HuH-7.5 (cell line): ENCODE measurements around the gene GADD45B.
A peak's percentile ranks its signal among the peaks of the same experiment; 100 is the strongest.
"Not testable (repeated sequence)": the region's sequence is repeated elsewhere in the genome, so short reads cannot be mapped to it uniquely, and the experiment has no call there.

Source experiments
- DNase-seq: peaks from one replicate; pipeline ENCODE4 v3.0.0; 2011; ENCODE audit warnings: low spot score

GADD45B gene

DNA sequence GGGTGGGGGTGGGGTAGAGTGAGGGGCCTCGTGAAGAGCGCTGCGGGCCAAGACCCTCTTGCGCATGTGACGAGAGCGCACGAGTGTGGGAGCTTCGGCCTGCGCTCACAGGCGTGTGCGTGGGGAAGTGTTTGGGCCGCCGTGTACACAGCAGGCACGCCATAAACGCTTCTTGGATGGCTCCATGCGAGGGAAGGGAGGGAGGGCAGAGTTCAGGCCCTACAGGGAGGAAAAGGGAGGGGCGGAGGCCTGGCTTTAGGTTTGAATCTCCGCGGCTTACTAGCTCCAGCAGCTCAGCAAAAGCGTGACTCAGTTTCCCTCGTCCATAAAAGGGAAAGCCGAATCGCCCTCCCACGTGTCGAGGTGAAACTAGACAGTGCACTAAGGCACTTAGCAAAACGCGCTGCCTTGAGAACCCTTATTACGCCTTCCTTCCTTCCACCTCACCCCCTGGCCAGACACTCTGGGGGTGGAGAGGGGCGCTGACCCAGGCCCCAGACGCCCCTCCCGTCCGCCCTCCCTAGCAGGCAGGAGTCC is 12.5 kb downstream of the GADD45B start:
- no peak for DNase-seq

DNA sequence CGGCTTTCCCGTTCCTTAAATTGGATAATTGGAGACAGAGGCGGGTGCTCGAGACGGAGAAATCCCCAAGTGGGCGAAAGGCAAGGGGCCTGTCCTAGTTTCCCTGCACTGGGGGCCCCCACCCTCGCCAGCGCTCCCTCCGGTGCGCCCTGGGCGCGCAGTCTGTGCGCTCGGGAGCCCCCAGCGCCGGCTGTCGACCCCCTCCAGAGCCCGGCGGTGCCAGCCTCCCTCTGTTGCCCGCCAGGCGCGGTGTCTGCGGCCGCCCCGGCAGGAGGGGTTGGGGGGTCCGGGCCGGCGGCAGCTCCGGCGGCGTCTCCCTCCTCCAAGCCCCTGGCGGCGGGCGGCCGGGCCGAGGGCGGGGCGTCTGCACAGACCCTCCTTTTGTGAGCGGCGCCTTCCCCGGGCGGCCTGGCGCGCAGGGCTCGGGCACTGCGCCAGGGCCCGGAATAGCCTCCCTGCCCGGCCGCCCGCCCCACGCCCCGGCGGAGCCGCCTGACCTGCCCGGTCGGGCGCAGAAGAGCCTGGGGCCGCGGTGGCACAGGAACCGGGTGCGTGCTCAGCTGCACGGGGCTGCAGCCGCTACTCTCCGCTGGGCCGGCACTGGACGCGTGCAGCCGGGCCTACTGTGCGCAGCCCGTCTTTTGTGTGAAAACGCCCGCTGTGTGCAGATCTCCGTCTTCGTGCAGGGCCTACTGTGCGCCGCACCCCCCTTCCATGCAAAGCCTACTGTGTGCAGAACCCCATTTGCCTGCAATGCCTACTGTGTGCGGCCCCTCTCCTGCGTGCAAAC is 13.2 kb downstream of the GADD45B start:
- DNase-seq: peak; percentile 79

DNA sequence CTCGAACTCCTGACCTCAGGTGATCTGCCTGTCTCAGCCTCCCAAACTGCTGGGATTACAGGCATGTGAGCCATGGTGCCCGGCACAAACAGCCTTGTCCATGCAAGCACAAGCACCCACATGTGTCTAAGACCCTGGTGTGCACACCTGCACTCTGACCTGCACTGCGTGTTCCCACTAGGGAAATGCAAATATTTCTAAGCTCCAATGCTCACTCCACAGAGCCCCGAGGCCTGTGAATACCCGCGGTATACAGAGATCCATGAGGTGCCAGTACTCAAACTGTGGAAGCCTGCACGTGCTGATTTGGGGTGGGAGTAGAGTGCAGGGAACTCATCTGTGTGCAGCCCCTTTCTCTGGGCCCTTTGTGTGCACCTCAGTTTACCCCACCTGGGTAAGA is 14.7 kb downstream of the GADD45B start:
- no peak for DNase-seq

DNA sequence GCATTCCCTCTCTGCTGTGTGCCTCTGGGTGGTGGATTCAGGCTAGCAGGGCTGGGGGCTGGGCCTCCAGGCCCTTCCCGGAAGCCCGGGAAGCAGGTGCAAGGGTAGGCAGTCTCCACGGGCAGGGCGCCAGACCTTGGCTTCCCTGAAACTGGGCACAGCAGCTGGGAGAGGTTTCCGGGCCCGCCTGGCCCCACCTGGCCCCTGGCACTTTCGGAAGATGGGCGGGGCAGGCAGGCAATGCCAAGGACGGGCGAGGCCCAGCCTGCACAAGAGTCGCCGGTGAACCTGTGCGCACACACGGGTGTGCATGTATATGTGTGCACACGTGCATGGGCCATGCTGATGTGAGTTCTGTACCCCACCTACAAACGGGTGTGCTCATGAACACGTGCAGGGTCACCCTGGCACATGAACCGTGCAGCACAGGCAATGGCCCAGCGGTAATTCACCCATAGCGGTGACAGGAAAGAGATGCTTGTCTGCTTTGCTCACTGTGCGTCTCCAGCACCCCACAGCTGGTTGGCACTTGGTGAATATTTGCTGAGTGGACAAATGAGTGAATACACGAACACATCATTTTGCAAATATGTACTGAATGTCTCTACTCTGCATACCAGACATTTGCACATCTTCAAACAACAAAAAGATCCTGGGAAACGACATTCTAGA is 15.3 kb downstream of the GADD45B start:
- DNase-seq: no peak

DNA sequence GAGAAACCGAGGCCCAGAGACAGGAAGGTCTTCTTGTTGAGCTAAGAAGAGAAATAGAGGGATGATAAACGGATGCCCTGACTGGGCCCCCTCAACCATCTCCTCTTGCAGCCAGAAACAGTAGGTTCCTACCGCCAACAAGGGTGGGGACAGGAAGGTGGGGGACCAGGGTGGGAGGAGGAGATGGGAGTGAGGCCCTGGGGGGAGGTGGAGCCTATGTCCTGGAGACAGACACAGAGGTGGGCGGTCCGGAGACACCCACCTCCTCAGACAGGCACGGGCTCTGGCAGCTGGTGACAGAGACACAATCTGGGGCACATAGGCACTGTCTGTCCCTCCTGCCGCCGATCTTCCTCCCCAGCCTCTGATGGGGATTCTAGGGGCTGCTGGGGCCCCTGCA is 16.9 kb downstream of the GADD45B start:
- DNase-seq: no peak

DNA sequence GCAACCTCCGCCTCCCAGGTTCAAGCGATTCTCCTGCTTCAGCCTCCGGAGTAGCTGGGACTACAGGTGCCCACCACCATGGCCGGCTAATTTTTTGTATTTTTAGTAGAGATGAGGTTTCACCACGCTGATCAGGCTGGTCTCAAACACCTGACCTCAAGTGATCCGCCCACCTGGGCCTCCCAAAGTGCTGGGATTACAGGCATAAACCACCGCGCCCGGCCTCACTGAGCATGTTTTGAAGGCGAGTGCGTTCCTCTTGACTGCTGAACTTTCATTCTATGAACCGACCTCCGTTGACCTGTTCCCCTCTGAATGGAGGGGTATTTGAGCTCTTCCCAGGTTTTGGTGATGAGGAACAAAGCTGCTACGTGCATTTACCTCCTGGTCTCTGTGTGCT is 17.5 kb downstream of the GADD45B start:
- not testable (repeated sequence) for DNase-seq

DNA sequence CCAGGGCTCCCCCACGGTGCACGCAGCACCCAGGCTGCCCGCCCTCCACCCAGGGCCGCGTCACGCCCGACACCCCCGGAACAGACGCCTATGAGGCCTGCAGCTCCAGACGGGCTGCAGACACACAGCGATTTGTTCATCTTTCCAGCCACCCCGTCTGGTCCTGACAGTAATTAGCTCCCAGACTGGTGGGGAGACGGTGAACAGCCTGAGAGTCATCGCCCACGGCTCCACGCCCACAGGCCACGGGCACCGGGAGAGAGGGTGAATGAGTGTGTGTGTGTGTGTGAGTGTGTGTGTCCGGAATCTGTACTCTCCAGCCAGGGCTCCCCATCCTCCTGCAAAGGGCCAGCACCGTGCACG is 18.1 kb downstream of the GADD45B start:
- no peak for DNase-seq

DNA sequence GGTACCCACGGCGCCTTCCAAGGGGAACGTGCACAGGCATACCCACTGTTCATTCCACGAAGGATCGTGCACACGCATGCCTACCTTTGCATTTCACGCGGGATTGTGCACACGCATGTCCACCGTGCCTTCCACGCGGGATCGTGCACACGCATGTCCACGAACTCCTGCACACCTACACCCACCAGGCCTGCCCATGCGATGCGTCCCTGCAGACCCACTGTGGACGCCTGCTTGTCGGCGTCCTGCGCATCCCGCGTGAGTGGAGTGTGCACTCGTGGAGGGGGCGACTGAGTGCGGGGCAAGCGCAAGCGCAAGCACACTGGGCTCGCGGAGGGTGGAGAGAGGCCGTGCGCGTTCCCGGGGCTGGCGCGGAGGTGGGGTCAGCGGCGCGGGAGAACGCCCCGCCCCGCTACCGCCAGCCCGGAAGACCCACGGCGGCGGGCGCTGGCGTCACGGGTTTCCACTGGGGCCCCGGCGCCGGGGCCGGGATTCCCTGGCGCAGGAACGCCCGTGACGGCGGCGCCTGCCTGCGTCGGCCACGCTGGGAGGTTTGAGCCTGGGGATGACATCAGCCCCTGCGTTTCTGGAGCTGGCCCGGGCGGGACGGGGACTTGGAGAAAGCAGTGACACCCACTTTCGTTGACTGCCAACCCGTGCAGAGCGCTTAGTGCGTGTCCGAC is 18.7 kb downstream of the GADD45B start:
- peak; percentile 84 for DNase-seq

DNA sequence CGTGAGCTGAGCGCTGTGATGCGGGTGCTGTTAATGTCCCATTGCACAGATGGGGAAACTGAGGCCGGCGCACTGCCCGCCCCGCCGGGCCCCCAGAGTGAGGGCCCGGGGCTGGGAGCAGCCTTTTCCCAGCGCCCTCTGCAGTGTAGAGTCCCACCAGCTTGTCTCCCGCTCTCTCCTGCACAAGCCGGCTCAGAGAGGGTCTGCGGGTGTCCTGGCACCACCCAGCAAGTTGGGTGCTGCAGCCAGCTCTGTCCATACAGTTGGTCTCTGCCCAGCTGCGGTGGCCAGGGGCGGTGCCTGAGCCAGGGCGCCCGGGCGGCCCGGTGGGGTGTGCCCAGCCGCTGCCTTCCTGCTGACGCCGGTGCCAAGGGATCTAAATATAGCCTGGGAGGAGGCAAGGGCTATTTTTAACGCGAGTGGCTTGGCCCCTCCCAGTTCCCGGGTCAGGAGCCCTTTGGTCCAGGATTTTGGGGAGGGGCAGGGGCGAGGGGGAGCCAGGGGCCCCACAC is 19.3 kb downstream of the GADD45B start:
- DNase-seq: peak; percentile 78

DNA sequence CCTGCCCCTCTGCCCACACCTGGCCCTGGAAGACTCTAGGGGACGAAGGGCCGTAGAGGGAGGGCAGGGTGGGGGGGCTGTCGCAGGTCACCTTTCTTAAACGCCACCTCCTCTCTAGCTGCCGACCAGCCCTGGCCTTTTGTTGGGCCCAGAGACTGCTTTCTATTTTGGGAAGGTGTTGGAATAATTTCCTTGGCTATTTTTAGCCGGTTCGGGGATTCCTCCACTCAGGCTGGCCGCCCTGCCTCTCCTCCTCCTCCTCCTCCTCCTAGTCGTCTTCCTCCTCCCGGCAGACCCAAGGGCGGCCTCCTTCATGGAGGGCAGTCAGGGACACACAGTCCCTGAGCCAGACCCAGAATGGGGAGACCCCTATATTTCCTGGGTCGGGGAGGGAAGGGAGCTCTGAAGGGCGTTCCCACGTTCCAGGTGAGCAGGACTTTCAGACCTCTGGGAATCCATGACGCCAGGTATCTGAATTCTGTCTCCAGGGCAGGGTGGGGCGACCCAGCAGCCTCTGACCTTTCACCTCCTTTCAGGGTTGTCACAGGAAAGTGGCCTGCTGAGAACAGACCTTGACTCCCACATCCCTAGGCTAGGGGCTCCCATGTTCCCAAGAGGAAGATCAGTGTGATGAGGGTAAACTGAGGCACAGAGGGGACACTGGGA is 19.9 kb downstream of the GADD45B start:
- DNase-seq: no peak

DNA sequence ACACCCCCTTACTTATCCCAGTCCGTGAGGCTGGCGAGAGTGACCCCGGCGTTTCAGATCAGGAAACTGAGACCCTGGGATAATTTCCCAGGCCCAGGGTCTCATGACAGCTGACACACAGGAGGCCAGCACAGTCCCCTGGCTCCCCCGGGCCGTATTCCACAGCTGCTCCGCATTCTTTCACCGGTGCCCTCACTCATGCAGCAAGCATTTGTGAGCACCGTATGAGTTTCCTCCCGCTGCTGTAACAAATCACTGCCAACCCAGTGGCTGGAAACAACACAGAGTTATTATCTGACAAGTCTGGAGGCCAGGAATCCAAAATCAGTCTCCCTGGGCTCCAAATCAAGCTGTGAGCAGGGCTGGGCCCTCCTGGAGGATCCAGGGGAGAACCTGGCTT is 21.3 kb downstream of the GADD45B start:
- DNase-seq: no peak

DNA sequence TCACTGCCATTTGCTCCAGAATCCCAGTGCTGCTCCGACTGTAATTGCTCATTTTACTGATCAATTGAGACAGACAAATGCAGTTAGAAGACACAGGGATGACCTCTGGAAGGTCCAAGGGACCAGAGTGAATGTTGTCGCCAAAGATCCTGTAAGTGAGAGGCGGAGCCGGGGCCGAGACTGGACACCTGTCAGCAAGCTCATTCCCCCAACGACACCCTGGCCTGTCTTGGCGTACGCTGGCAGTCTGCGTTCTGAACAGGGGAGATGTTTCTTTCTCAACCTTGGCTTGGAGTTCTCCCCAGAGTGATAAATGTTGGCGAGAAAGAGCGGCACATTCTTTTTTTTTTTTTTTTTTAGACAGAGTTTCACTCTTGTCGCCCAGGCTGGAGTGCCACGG is 24.2 kb downstream of the GADD45B start:
- DNase-seq: no peak

DNA sequence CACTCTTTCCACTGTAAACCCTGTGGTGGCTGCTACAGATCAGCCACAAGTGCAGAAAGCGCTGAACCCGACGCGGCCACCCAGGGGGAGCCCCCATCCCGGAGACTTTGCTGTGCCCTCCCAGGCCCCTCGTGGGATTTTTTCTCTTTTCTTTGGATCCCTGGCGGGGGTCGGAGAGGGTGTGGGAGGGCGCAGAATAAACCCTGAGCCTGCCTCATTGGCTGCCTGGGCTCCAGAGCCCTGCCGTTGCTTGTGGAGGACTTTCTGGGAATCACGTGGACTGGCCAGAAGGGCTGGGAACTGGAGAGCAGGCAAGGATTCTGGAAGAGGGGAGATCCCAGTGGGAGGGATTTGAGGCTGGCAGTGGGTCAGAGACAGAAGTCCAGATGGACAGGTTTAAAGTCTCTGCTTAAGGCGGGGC is 24.9 kb downstream of the GADD45B start:
- no peak for DNase-seq

DNA sequence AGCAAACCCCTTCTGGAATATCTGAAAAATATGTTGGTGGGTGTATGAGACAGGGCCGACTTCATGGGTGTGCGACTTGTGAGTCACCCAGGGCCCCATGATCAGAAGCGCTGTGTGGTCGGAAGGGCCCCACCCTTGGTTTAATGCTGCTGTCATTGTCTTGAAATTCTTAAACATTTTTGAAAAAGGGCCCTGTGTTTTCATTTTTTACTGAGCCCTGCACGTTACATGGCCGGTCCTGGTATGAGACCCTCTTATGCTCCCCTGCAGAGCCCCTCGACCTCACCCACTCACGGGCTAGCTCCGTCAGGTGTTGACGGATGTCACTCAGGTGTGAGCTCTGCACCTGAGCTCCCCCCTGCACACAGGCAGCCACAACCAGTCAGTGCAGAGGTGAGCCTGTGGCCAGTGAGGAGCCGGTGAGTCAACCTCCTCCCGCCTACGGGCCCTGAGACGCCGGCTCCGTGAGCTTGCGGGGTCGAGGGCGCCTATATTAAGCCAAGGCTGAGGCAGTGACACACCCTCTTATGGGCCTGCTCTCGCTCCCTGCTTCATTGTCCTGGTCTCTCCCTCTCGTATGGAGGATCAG is 27.7 kb downstream of the GADD45B start:
- no peak for DNase-seq

DNA sequence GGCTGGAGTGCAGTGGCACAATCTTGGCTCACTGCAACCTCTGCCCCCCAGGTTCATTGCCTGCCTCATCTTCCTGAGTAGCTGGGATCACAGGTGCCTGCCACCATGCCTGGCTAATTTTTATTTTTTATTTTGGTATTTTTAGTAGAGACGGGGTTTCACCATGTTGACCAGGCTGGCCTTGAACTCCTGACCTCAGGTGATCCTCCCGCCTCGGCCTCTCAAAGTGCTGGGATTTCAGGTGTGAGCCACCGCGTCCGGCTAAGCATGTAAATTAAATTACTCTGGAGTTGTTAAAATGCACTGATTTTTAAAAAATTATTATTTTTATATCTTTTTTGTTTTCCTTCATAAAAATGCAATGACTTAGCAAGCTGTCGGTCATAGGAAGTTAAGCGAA is 30.7 kb downstream of the GADD45B start:
- not testable (repeated sequence) for DNase-seq

DNA sequence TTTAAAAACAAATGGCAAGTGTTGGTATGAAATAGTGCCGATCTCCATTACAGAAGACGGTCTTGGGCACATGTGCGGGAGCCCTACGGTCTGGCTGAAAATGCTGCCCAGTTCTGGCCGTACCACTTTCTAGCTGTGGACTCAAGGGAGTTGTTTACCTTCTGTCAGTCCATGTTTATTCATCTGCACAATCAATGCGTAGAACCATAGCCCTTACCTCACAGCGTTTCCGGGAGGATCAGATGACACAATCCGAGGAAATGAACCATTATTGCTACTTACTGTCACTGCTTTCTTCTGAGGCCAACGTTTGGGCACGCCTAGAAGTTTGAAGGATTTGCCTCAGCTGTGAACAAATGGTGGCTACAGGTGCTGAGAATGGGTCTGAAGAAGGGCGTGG is 31.2 kb downstream of the GADD45B start:
- DNase-seq: peak; percentile 81

DNA sequence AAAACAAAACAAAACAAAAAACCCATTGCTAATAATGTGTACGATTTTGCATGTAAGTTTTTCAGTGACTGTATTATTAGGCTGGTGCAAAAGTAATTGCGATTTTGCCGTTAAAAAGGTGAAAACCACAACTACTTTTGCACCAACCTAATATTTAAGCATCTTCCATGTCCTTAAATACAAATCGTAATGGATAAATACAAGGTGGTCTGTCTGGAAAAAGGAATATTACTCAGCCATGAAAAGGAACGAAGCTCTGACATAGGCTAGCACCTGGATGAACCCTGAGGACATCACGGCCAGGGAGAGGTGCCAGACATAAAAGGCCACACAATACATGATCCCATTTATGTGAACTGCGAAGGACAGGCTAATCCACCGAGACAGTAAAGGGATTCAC is 33.2 kb downstream of the GADD45B start:
- no peak for DNase-seq

DNA sequence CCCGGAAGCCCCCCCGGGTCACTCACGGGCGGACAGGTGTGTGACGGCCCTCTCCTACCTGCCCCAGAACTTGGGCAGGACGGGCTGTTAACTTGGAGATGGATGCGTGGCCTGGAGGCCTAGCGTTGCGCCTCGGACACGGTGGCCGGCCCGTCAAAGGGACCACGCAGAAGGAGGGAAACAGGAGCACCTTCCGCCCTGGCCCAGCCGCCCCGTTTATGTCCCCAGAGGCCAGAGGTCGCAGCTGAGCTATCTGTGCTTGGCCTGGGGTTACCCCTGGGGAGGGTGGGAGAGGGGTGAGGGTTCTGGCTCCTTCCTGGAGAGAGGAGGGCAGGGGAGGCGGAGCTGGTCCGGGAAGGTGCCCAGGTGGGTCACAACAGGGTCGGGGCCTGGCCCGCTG is 35.6 kb downstream of the GADD45B start:
- no peak for DNase-seq

DNA sequence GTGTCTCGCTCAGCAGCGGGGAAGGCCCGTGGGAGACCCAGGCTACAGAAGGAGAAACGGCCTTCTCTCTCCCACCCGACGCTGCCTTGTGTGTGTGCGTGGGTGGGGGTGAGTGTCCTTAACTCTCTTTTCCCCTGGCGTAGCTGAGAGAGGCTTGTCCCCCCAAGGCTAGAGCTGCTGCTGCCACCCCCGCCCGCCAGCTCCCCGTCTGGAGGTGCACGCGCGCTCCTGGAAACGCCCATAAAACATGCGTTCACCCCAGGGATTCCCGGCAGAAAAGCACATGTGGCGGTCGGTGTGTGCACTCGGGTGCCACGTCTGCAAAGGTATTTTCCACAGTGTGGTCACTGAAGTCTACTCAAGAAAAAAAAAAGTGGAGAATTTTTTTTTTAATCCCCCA is 36.1 kb downstream of the GADD45B start:
- DNase-seq: no peak

DNA sequence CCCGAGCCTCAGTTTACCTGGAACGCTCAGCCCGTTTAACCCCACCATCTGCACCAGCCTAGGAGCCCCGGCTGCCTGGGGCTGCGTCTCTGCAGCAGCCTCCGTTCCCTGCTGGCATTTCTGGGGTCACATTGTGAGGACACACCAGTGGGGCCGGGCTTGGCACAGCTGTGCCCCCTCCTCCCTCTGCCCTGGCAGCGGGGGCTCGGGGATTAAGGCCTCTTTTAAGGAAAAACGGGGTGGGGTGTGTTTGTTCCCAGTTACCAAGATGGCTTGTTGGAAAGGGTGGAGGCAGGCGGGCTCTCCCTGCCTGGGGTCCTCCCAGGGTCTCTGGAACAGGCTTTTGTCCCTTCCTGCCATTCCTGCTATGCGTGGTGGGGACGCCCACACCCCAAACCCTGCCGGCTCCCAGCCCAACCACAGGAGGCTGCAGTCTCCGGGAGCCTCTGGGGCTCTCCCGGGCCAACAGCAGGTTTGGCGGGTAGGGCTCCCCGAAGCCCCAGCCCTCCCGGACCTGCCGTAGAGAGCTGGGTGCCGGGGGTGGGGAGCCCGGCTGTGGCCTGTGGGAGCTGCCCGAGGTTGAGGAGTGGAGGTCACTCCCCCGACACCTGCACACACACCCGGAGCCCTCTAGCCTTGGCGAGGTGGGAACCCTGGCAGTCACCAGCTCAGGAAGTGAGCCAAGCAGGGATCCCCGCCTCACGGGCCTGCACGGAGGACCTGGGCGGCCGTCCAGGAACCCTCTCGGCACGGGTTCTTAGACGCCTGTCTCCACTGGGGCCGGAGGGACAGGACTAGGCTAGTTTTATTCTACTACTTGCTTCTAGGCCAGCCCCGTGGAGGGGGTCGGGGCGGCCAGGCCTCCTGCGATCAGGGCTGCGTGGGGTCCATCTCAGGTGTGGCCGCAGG is 36.9 kb downstream of the GADD45B start:
- DNase-seq: no peak
